ENCODE results near the gene TRAPPC6A. TPM values are rescaled to one million over a fixed set of nuclear protein-coding genes. Genes with fewer than 3 reads are reported as not detected.

TRAPPC6A gene
- total RNA-seq, 1 donor from 2014 or later: 14.7 TPM

DNA sequence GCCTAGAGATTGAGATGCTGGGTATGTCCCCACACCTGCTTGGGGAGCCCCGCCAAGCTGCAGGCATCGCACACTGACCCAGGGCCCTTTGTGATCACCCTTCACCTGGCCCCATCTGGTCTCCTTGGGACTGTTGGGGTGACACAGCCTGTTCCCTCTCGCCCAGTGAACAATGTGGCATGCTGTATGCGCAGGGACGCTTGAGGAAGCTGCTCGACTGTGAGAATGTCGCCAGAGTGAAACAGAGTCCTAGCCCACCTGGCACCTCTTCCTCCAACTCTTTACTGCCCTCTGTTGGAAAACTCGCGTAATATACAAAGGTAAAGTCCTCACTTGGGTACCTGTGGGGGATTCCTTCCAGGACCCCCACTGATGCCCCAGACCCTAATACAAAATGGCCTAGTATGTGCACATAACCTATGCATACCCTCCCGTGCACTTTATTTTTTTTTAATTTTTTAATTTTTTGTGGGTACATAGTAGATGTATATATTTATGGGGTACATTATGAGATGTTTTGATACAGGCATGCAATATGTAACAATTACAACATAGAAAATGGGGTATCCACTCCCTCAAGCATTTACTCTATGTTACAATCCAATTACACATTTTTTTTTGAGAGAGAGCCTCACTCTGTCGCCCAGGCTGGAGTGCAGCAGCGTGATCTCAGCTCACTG, 9.5 kb upstream of the TRAPPC6A start:
- Histone ChIP-seq H3K27ac (ENCODE audit: low read depth, low read length) (no peak overlapping the region), H3K4me1 (ENCODE audit: insufficient read depth, low read length) (no peaks in the 10 kb centered on the region), H2AFZ (ENCODE audit: low read depth, low read length) (no peak overlapping the region), H3K79me2 (ENCODE audit: insufficient read depth, low read length) (no peaks in the 10 kb centered on the region), H3K4me3 (ENCODE audit: insufficient read depth, low read depth, low read length) (no peak overlapping the region), H3K27me3 (ENCODE audit: insufficient read depth, low read length) (no peaks in the 10 kb centered on the region), H3K36me3 (ENCODE audit: insufficient read depth, low read length) (no peaks in the 10 kb centered on the region), H3K4me2 (ENCODE audit: low read length) (no peak overlapping the region), H4K20me1 (ENCODE audit: insufficient read depth, low read length) (peaks cover 4% of the 10 kb centered on the region), H3K9ac (ENCODE audit: low read length) (no peak overlapping the region), H3K9me3 (ENCODE audit: insufficient read depth, low read depth, low read length) (no peaks in the 10 kb centered on the region)
- Mint-ChIP-seq H3K4me3 (ENCODE audit: unreplicated experiment) (no peak overlapping the region), H3K27ac (ENCODE audit: unreplicated experiment) (no peak overlapping the region), H3K9me3 (ENCODE audit: unreplicated experiment) (no peaks in the 10 kb centered on the region), H3K27me3 (ENCODE audit: low read depth, unreplicated experiment) (peaks cover 4% of the 10 kb centered on the region), H3K4me1 (ENCODE audit: low read depth, unreplicated experiment) (peaks cover 2% of the 10 kb centered on the region), H3K36me3 (ENCODE audit: low read depth, unreplicated experiment) (no peaks in the 10 kb centered on the region)
- no peak for TF ChIP-seq EZH2 (IDR thresholded peaks at IDR 0.05; ENCODE audit: insufficient read depth, low read length)
- TF ChIP-seq, protein P1, sequence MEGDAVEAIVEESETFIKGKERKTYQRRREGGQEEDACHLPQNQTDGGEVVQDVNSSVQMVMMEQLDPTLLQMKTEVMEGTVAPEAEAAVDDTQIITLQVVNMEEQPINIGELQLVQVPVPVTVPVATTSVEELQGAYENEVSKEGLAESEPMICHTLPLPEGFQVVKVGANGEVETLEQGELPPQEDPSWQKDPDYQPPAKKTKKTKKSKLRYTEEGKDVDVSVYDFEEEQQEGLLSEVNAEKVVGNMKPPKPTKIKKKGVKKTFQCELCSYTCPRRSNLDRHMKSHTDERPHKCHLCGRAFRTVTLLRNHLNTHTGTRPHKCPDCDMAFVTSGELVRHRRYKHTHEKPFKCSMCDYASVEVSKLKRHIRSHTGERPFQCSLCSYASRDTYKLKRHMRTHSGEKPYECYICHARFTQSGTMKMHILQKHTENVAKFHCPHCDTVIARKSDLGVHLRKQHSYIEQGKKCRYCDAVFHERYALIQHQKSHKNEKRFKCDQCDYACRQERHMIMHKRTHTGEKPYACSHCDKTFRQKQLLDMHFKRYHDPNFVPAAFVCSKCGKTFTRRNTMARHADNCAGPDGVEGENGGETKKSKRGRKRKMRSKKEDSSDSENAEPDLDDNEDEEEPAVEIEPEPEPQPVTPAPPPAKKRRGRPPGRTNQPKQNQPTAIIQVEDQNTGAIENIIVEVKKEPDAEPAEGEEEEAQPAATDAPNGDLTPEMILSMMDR (IDR thresholded peaks at IDR 0.05; ENCODE audit: insufficient read depth, low read depth, low read length): peak; percentile 41
- FAIRE-seq (no peak), DNase-seq (ENCODE audit: low read depth) (no peak)

DNA sequence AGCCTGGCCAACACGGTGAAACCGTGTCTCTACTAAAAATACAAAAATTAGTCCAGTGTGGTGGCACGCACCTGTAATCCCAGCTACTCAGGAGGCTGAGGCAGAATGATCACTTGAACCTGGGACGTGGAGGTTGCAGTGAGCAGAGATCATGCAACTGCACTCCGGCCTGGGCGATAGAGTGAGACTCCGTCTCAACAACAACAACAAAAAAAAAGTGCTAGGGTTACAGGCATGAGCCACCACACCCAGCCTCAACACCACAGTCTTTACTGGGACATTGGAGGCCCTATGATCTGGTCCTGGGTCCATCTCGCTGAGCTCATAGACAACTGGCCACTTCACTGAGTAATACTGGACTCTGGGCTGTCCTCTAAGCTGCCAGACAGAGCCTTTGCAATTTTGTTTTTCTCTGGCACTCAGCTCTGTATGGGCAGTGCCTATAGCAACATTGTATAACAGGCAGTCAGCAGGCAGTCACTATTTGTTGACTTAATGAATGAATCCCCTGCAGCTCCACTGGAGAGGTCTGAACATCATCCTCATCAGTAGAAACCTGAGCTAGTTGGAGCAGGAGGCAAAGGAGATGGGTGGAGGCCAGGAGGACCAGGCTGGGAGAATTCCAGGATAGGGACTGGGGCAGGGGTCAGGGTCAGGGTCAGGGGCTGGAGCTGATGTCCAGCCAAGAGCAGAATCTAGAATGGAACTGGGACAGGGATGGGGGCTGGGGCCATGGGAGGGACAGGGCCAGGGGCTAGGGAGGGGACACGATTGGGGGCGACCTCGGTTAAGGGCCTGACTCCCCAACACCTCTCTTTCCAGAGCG, 8.7 kb upstream of the TRAPPC6A start:
- H2AFZ ChIP-seq (ENCODE audit: low read depth, low read length): no peak overlapping the region
- no peaks in the 10 kb centered on the region for H3K4me1 ChIP-seq (ENCODE audit: insufficient read depth, low read length)
- H3K79me2 ChIP-seq (ENCODE audit: insufficient read depth, low read length): no peaks in the 10 kb centered on the region
- no peak overlapping the region for H3K27ac Mint-ChIP-seq (ENCODE audit: unreplicated experiment)
- H4K20me1 ChIP-seq (ENCODE audit: insufficient read depth, low read length): peaks cover 7% of the 10 kb centered on the region
- no peaks in the 10 kb centered on the region for H3K9me3 ChIP-seq (ENCODE audit: insufficient read depth, low read depth, low read length)
- TF ChIP-seq, protein P1 (IDR thresholded peaks at IDR 0.05; ENCODE audit: insufficient read depth, low read depth, low read length): no peak
- no peak for TF ChIP-seq EZH2 (IDR thresholded peaks at IDR 0.05; ENCODE audit: insufficient read depth, low read length)
- no peaks in the 10 kb centered on the region for H3K36me3 Mint-ChIP-seq (ENCODE audit: low read depth, unreplicated experiment)
- H3K36me3 ChIP-seq (ENCODE audit: insufficient read depth, low read length): no peaks in the 10 kb centered on the region
- H3K4me2 ChIP-seq (ENCODE audit: low read length): no peak overlapping the region
- H3K4me1 Mint-ChIP-seq (ENCODE audit: low read depth, unreplicated experiment): peaks cover 2% of the 10 kb centered on the region
- FAIRE-seq (no peak), DNase-seq (ENCODE audit: low read depth) (no peak)
- H3K27me3 Mint-ChIP-seq (ENCODE audit: low read depth, unreplicated experiment): peaks cover 4% of the 10 kb centered on the region
- H3K27me3 ChIP-seq (ENCODE audit: insufficient read depth, low read length): no peaks in the 10 kb centered on the region
- H3K9ac ChIP-seq (ENCODE audit: low read length): no peak overlapping the region
- no peak overlapping the region for H3K4me3 ChIP-seq (ENCODE audit: insufficient read depth, low read depth, low read length)
- H3K9me3 Mint-ChIP-seq (ENCODE audit: unreplicated experiment): no peaks in the 10 kb centered on the region
- no peak overlapping the region for H3K27ac ChIP-seq (ENCODE audit: low read depth, low read length)
- H3K4me3 Mint-ChIP-seq (ENCODE audit: unreplicated experiment): no peak overlapping the region
